Measurements from ENCODE around the gene PEX1.

- TF ChIP-seq CTCF (IDR thresholded peaks at IDR 0.05 in 2 of 3, conservative IDR thresholded peaks at IDR 0.05 in 1 of 3; ENCODE audit: insufficient read depth in 2 of 3, low read depth in 1 of 3, low read length in 3 of 3) (peak; percentile 64 to 67 (median 66)), ARID1B (IDR thresholded peaks at IDR 0.05) (peak; percentile 13; the same call in 1 of the 2 replicates), NFIC (IDR thresholded peaks at IDR 0.05) (peak; percentile 62), ZNF277 (CRISPR knock-in tag; IDR thresholded peaks at IDR 0.05; ENCODE audit: borderline replicate concordance) (no peak), NCOA1 (IDR thresholded peaks at IDR 0.05; ENCODE audit: low read depth) (0 out of 2 replicates have a peak, but pooled peaks have one; percentile 43), TAF15 (IDR thresholded peaks at IDR 0.05; ENCODE audit: low read depth, low read length) (no peak), YY1 (IDR thresholded peaks at IDR 0.05; ENCODE audit: borderline replicate concordance in 1 of 3, control insufficient read depth in 1 of 3, extremely low read depth in 1 of 3, insufficient read depth in 3 of 3, insufficient read length in 1 of 3, insufficient replicate concordance in 2 of 3, low read depth in 1 of 3, low read length in 2 of 3) (peak; percentile 93 to 99 (median 96)), THRA (IDR thresholded peaks at IDR 0.05) (no peak), NONO (IDR thresholded peaks at IDR 0.05; ENCODE audit: low read depth in 2 of 2, low read length in 1 of 2) (0 out of 4 replicates have a peak, but pooled peaks of 1 of the 2 experiments have one; percentile 12), ZNF324 (CRISPR knock-in tag; IDR thresholded peaks at IDR 0.05) (no peak), ARHGAP35 (IDR thresholded peaks at IDR 0.05; ENCODE audit: partially characterized antibody) (no peak)
- TF ChIP-seq, protein P1, sequence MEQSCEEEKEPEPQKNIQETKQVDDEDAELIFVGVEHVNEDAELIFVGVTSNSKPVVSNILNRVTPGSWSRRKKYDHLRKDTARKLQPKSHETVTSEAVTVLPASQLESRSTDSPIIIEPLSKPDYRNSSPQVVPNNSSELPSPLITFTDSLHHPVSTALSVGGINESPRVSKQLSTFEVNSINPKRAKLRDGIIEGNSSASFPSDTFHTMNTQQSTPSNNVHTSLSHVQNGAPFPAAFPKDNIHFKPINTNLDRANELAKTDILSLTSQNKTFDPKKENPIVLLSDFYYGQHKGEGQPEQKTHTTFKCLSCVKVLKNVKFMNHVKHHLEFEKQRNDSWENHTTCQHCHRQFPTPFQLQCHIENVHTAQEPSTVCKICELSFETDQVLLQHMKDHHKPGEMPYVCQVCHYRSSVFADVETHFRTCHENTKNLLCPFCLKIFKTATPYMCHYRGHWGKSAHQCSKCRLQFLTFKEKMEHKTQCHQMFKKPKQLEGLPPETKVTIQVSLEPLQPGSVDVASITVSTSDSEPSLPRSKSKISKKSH (CRISPR knock-in tag; IDR thresholded peaks at IDR 0.05), result no peak
- TF ChIP-seq, protein P2, sequence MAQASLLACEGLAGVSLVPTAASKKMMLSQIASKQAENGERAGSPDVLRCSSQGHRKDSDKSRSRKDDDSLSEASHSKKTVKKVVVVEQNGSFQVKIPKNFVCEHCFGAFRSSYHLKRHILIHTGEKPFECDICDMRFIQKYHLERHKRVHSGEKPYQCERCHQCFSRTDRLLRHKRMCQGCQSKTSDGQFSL (CRISPR knock-in tag; IDR thresholded peaks at IDR 0.05), result no peak
- TF ChIP-seq, protein P2 (tag; IDR thresholded peaks at IDR 0.05), result no peak
Measured at GRCh38 chr7:92528188-92528957, at the start of gene PEX1, which contains the start of gene RBM48.

Measured in K562 (cell line).